ENCODE data around the gene TADA2B.

Gene TADA2B

DNA sequence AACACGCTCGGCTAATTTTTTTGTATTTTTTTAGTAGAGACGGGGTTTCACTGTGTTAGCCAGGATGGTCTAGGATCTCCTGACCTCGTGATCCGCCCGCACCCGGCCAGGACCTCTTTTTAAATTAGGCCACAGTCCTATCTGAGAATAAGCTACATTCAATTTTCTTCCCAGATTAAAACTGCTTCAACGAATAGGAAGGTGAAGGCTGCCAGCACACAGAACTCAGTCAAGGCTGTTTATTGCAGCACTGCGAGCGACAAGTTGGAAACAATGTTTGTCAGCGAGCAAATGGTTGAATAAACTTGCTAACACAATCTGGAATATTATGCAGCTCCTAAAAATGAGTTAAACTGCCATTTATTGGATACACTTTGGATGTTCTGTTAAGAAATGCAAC lies 22.8 kb downstream of the TADA2B start:
- peaks cover 0 to under 1% of the 10 kb centered on the region in 2 experiments for H3K27me3 ChIP-seq (ENCODE audit: control insufficient read depth in 1 of 2, insufficient read depth in 1 of 2, low read length in 2 of 2)
- no peak overlapping the region for H3K27ac ChIP-seq (ENCODE audit: low read length, poor library complexity, severe bottlenecking)
- peak overlapping the region in 1 of 2 experiments; percentile 92 for H3K4me3 ChIP-seq (ENCODE audit: insufficient read depth in 1 of 2, low read depth in 1 of 2, low read length in 2 of 2)
- no peak overlapping the region for H2AFZ ChIP-seq (ENCODE audit: low read depth, low read length)
- no peak overlapping the region for H4K91ac ChIP-seq (ENCODE audit: low read length)
- H3K9me3 ChIP-seq (ENCODE audit: control insufficient read depth, low read length), result no peaks in the 10 kb centered on the region
- peaks cover 28 to 37% of the 10 kb centered on the region in 2 experiments for H3K36me3 ChIP-seq (ENCODE audit: control insufficient read depth in 1 of 2, insufficient read depth in 2 of 2, low read depth in 1 of 2, low read length in 2 of 2)
- H3K4ac ChIP-seq (ENCODE audit: low read depth in 1 of 2, low read length in 2 of 2), result no peak overlapping the region
- no peak overlapping the region for H2AK5ac ChIP-seq (ENCODE audit: low read length, severe bottlenecking)
- no peak overlapping the region for H2BK5ac ChIP-seq (ENCODE audit: low read depth, low read length, poor library complexity, severe bottlenecking)
- no peak overlapping the region for H4K8ac ChIP-seq (ENCODE audit: low read length)
- no peak overlapping the region for H2BK12ac ChIP-seq (ENCODE audit: low read length in 2 of 2)
- H3K4me1 ChIP-seq (ENCODE audit: control insufficient read depth, insufficient read depth, low read depth, low read length), result peaks cover 8% of the 10 kb centered on the region
- H3K14ac ChIP-seq (ENCODE audit: low read length in 2 of 2), result no peak overlapping the region
- no peak overlapping the region for H3K23ac ChIP-seq (ENCODE audit: low read length in 2 of 2)
- DNase-seq, result no peak
- 100% methylated on average over 10 of the region's 11 CpGs for WGBS
- H3K9ac ChIP-seq (ENCODE audit: low read length), result peak overlapping the region; percentile 94
- no peak overlapping the region for H2BK15ac ChIP-seq (ENCODE audit: low read depth, poor library complexity, severe bottlenecking)
- H3K79me1 ChIP-seq (replicated peaks; ENCODE audit: low read length, poor library complexity, severe bottlenecking), result peaks cover 28% of the 10 kb centered on the region
- H3K18ac ChIP-seq (ENCODE audit: low read depth in 1 of 2, low read length in 2 of 2), result no peak overlapping the region
- no peak overlapping the region for H3K4me2 ChIP-seq (ENCODE audit: low read length, poor library complexity, severe bottlenecking)
- H2BK120ac ChIP-seq (ENCODE audit: low read depth, low read length), result no peak overlapping the region

DNA sequence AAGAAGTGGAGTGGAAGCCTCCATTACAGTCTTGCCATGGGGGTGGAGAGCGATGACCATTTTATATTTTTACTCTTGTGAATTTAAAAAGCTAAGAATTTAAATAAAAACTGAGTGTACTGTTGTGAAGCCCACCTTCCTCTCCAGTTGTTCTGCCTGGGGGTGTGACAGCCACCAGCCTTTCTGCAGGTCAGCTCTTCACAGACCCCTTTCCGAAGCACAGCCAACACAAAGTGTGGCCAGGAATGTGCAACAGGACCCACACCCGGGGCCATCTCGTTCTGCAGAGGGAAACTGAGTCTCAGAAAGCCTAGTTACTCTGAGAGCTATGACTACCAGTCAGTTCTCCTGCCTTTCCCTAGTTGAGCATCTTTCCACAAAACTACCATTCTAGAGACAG lies 23.3 kb downstream of the TADA2B start:
- Histone ChIP-seq H3K27ac (ENCODE audit: low read length, poor library complexity, severe bottlenecking) (no peak overlapping the region), H3K79me1 (replicated peaks; ENCODE audit: low read length, poor library complexity, severe bottlenecking) (peaks cover 28% of the 10 kb centered on the region), H3K18ac (ENCODE audit: low read depth in 1 of 2, low read length in 2 of 2) (no peak overlapping the region), H3K4me2 (ENCODE audit: low read length, poor library complexity, severe bottlenecking) (peak overlapping the region; percentile 90), H2BK5ac (ENCODE audit: low read depth, low read length, poor library complexity, severe bottlenecking) (no peak overlapping the region), H3K14ac (ENCODE audit: low read length in 2 of 2) (no peak overlapping the region), H4K91ac (ENCODE audit: low read length) (no peak overlapping the region), H2AFZ (ENCODE audit: low read depth, low read length) (no peak overlapping the region), H3K9ac (ENCODE audit: low read length) (peak overlapping the region; percentile 94), H3K27me3 (ENCODE audit: control insufficient read depth in 1 of 2, insufficient read depth in 1 of 2, low read length in 2 of 2) (peaks cover 3 to 6% of the 10 kb centered on the region in 2 experiments), H2BK15ac (ENCODE audit: low read depth, poor library complexity, severe bottlenecking) (no peak overlapping the region), H4K8ac (ENCODE audit: low read length) (no peak overlapping the region), H2AK5ac (ENCODE audit: low read length, severe bottlenecking) (no peak overlapping the region), H3K4me1 (ENCODE audit: control insufficient read depth, insufficient read depth, low read depth, low read length) (peaks cover 8% of the 10 kb centered on the region), H3K4ac (ENCODE audit: low read depth in 1 of 2, low read length in 2 of 2) (no peak overlapping the region), H2BK12ac (ENCODE audit: low read length in 2 of 2) (no peak overlapping the region), H3K9me3 (ENCODE audit: control insufficient read depth, low read length) (no peaks in the 10 kb centered on the region), H3K4me3 (ENCODE audit: insufficient read depth in 1 of 2, low read depth in 1 of 2, low read length in 2 of 2) (peak overlapping the region in 1 of 2 experiments; percentile 92), H3K23ac (ENCODE audit: low read length in 2 of 2) (no peak overlapping the region), H2BK120ac (ENCODE audit: low read depth, low read length) (no peak overlapping the region), H3K36me3 (ENCODE audit: control insufficient read depth in 1 of 2, insufficient read depth in 2 of 2, low read depth in 1 of 2, low read length in 2 of 2) (peaks cover 27 to 32% of the 10 kb centered on the region in 2 experiments)
- DNase-seq, result no peak
- WGBS, result 91% methylated on average over 3 of the region's 4 CpGs

DNA sequence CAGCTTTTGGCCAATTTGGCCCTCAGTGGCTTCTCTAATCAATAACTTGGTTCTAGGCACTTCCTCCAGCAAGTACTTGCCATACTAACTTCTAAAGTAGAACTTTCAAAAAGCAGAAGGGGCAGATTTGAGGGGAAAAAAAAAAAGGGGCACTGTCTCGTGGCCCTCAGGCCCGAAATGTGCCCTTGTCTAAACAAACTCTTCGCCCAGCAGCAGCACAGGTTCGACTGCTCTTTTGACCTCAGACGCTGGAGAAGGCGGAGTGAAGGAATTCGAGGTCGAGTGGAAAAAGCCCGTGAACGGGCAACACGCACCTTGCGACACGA lies 23.9 kb downstream of the TADA2B start:
- peak overlapping the region; percentile 90 for H3K4me2 ChIP-seq (ENCODE audit: low read length, poor library complexity, severe bottlenecking)
- H4K8ac ChIP-seq (ENCODE audit: low read length), result no peak overlapping the region
- H3K18ac ChIP-seq (ENCODE audit: low read depth in 1 of 2, low read length in 2 of 2), result peak overlapping the region in 1 of 2 experiments; percentile 93
- no peak for DNase-seq
- H3K23ac ChIP-seq (ENCODE audit: low read length in 2 of 2), result peak overlapping the region in 1 of 2 experiments; percentile 77
- peaks cover 21 to 26% of the 10 kb centered on the region in 2 experiments for H3K36me3 ChIP-seq (ENCODE audit: control insufficient read depth in 1 of 2, insufficient read depth in 2 of 2, low read depth in 1 of 2, low read length in 2 of 2)
- no peaks in the 10 kb centered on the region for H3K9me3 ChIP-seq (ENCODE audit: control insufficient read depth, low read length)
- no peak overlapping the region for H2AK5ac ChIP-seq (ENCODE audit: low read length, severe bottlenecking)
- 1% methylated on average over 13 of the region's 13 CpGs for WGBS
- H4K91ac ChIP-seq (ENCODE audit: low read length), result no peak overlapping the region
- peak overlapping the region in 1 of 2 experiments; percentile 82 for H3K14ac ChIP-seq (ENCODE audit: low read length in 2 of 2)
- no peak overlapping the region for H2BK15ac ChIP-seq (ENCODE audit: low read depth, poor library complexity, severe bottlenecking)
- no peak overlapping the region for H2BK5ac ChIP-seq (ENCODE audit: low read depth, low read length, poor library complexity, severe bottlenecking)
- peaks cover 7 to 12% of the 10 kb centered on the region in 2 experiments for H3K27me3 ChIP-seq (ENCODE audit: control insufficient read depth in 1 of 2, insufficient read depth in 1 of 2, low read length in 2 of 2)
- no peak overlapping the region for H2BK12ac ChIP-seq (ENCODE audit: low read length in 2 of 2)
- H3K4me1 ChIP-seq (ENCODE audit: control insufficient read depth, insufficient read depth, low read depth, low read length), result peaks cover 8% of the 10 kb centered on the region
- peak overlapping the region; percentile 94 for H3K9ac ChIP-seq (ENCODE audit: low read length)
- peaks cover 23% of the 10 kb centered on the region for H3K79me1 ChIP-seq (replicated peaks; ENCODE audit: low read length, poor library complexity, severe bottlenecking)
- H2AFZ ChIP-seq (ENCODE audit: low read depth, low read length), result peak overlapping the region; percentile 20
- H3K4me3 ChIP-seq (ENCODE audit: insufficient read depth in 1 of 2, low read depth in 1 of 2, low read length in 2 of 2), result peak overlapping the region; percentile 92 to 96
- no peak overlapping the region for H2BK120ac ChIP-seq (ENCODE audit: low read depth, low read length)
- H3K27ac ChIP-seq (ENCODE audit: low read length, poor library complexity, severe bottlenecking), result no peak overlapping the region
- H3K4ac ChIP-seq (ENCODE audit: low read depth in 1 of 2, low read length in 2 of 2), result peak overlapping the region; percentile 84 to 89

DNA sequence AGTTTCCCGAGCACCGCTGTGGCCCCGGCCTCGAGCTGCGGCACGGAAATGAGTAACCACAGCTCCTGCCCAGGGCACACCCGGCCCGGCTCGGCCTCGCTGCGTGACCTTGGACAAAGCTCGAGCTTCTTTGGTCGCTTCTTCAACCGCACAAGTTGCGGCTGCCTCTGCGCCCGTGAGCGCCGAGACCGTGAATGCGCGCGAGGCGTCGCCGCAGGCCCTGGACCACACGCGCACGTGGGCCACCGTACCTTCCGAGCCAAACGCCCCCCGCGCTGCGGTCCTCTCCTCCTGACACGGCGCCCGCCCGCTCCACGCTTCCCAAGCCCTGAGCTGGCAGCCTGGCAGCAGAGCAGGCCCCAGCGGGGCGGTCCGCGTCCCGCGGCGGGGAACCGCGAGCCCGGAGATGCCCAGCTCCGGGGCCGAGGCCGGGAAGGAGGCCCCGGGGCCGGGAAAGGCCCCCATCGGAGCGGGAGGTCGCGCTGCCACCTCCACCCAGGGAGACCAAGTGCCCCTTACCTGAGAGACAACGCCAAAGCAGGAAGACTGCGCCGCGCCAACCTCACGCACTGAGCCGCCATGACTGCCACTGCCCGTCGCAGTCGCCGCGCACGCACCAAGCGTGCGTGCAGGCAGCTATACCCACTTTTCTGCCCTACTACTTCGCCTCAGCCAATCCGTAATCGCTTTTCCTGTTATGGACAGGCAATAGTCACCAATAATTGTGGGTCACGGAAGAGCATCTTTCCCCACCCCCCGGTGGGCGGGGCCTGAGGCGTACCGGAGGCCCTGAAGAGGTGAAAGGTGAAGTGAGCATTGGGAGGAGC lies 24.5 kb downstream of the TADA2B start, which contains the start of gene GRPEL1:
Gene GRPEL1, minus strand, starts transcription at position 613 of the 827 bp plus-strand sequence. Its CDS starts 32 bp downstream, at position 581.
- peak within 1 kb of the TSS; percentile 73 for H4K8ac ChIP-seq (ENCODE audit: low read length)
- peak within 1 kb of the TSS; percentile 77 for H3K27ac ChIP-seq (ENCODE audit: low read length, poor library complexity, severe bottlenecking)
- peak within 1 kb of the TSS; percentile 92 for H4K91ac ChIP-seq (ENCODE audit: low read length)
- no peaks in the 10 kb centered on the region for H3K9me3 ChIP-seq (ENCODE audit: control insufficient read depth, low read length)
- under 1% methylated on average over 75 of the region's 81 CpGs for WGBS
- H2AK5ac ChIP-seq (ENCODE audit: low read length, severe bottlenecking), result no peak within 1 kb of the TSS
- peak within 1 kb of the TSS; percentile 97 for H2BK15ac ChIP-seq (ENCODE audit: low read depth, poor library complexity, severe bottlenecking)
- peak within 1 kb of the TSS; percentile 92 to 96 for H3K4me3 ChIP-seq (ENCODE audit: insufficient read depth in 1 of 2, low read depth in 1 of 2, low read length in 2 of 2)
- peak within 1 kb of the TSS; percentile 94 for H3K9ac ChIP-seq (ENCODE audit: low read length)
- peaks cover 7 to 17% of the 10 kb centered on the region in 2 experiments for H3K27me3 ChIP-seq (ENCODE audit: control insufficient read depth in 1 of 2, insufficient read depth in 1 of 2, low read length in 2 of 2)
- peak within 1 kb of the TSS; percentile 84 to 89 for H3K4ac ChIP-seq (ENCODE audit: low read depth in 1 of 2, low read length in 2 of 2)
- peak within 1 kb of the TSS in 1 of 2 experiments; percentile 2 for H2BK12ac ChIP-seq (ENCODE audit: low read length in 2 of 2)
- H2BK5ac ChIP-seq (ENCODE audit: low read depth, low read length, poor library complexity, severe bottlenecking), result peak within 1 kb of the TSS; percentile 63
- H3K18ac ChIP-seq (ENCODE audit: low read depth in 1 of 2, low read length in 2 of 2), result peak within 1 kb of the TSS; percentile 93 to 94
- H3K4me1 ChIP-seq (ENCODE audit: control insufficient read depth, insufficient read depth, low read depth, low read length), result peaks cover 8% of the 10 kb centered on the region
- peaks cover 23% of the 10 kb centered on the region for H3K79me1 ChIP-seq (replicated peaks; ENCODE audit: low read length, poor library complexity, severe bottlenecking)
- peak within 1 kb of the TSS; percentile 42 to 77 for H3K23ac ChIP-seq (ENCODE audit: low read length in 2 of 2)
- peak within 1 kb of the TSS; percentile 64 for H2AFZ ChIP-seq (ENCODE audit: low read depth, low read length)
- peaks cover 20 to 24% of the 10 kb centered on the region in 2 experiments for H3K36me3 ChIP-seq (ENCODE audit: control insufficient read depth in 1 of 2, insufficient read depth in 2 of 2, low read depth in 1 of 2, low read length in 2 of 2)
- peak within 1 kb of the TSS; percentile 90 for H3K4me2 ChIP-seq (ENCODE audit: low read length, poor library complexity, severe bottlenecking)
- DNase-seq, result peak; percentile 100
- H3K14ac ChIP-seq (ENCODE audit: low read length in 2 of 2), result peak within 1 kb of the TSS in 1 of 2 experiments; percentile 93
- H2BK120ac ChIP-seq (ENCODE audit: low read depth, low read length), result peak within 1 kb of the TSS; percentile 58
